Fibroblast of lung (primary cell): ENCODE data around the gene CHSY1. TPM values are rescaled to one million over a fixed set of nuclear protein-coding genes. Genes with fewer than 3 reads are reported as not detected.
A peak's percentile ranks its signal among the peaks of the same experiment; 100 is the strongest.

Experiments
- DNase-seq, 2 donors: peaks; one replicate each; pipeline versions ENCODE4 v3.0.0 to v3.0.0-alpha.2; 2010; ENCODE audit warnings: low read depth in 2 of 2
- H2AFZ ChIP-seq: 2 replicates; pipeline ENCODE4 v1.5.1; 2012; ENCODE audit warnings: low read length, control low read depth, inconsistent platforms
- H3K27ac ChIP-seq: 2 replicates; pipeline ENCODE4 v1.5.1; 2011; ENCODE audit warnings: low read length, control low read depth; ENCODE audit not compliant: insufficient read depth
- H3K27me3 ChIP-seq: 2 replicates; pipeline ENCODE4 v1.5.1; 2011; ENCODE audit warnings: mild to moderate bottlenecking, low read length; ENCODE audit not compliant: control insufficient read depth, insufficient read depth
- H3K36me3 ChIP-seq: 2 replicates; pipeline ENCODE4 v1.5.1; 2011; ENCODE audit warnings: low read length; ENCODE audit not compliant: control insufficient read depth, insufficient read depth
- H3K4me1 ChIP-seq: 2 replicates; pipeline ENCODE4 v1.5.1; 2011; ENCODE audit warnings: low read length; ENCODE audit not compliant: control insufficient read depth, insufficient read depth; ENCODE audit errors: extremely low read depth
- H3K4me2 ChIP-seq: 2 replicates; pipeline ENCODE4 v1.5.1; 2011; ENCODE audit warnings: low read length, control low read depth; ENCODE audit not compliant: insufficient read depth; ENCODE audit errors: extremely low read depth
- H3K4me3 ChIP-seq, 4 experiments: fragments of 200-600 bp in 1 of 4; sonication (generic) in 1 of 4; replicated peaks in 1 of 4; 2 replicates each; pipeline ENCODE4 v1.5.1; 2011 to 2016; ENCODE audit warnings: low read length in 4 of 4, low read depth in 3 of 4, mild to moderate bottlenecking in 3 of 4, control low read depth in 2 of 4, inconsistent platforms in 1 of 4, mixed read lengths in 1 of 4; ENCODE audit not compliant: insufficient read depth in 1 of 4; ENCODE audit errors: control extremely low read depth in 1 of 4
- H3K79me2 ChIP-seq: 2 replicates; pipeline ENCODE4 v1.5.1; 2012; ENCODE audit warnings: mild to moderate bottlenecking, low read length, inconsistent platforms; ENCODE audit not compliant: control insufficient read depth, insufficient read depth
- H3K9ac ChIP-seq: 2 replicates; pipeline ENCODE4 v1.5.1; 2011; ENCODE audit warnings: mild to moderate bottlenecking, low read length, control low read depth; ENCODE audit not compliant: insufficient read depth
- H3K9me3 ChIP-seq: 2 replicates; pipeline ENCODE4 v1.5.1; 2012; ENCODE audit warnings: low read depth, low read length; ENCODE audit not compliant: control insufficient read depth, insufficient read depth
- H4K20me1 ChIP-seq: 2 replicates; pipeline ENCODE4 v1.5.1; 2011; ENCODE audit warnings: low read length; ENCODE audit not compliant: control insufficient read depth, insufficient read depth; ENCODE audit errors: extremely low read depth
- EZH2 ChIP-seq: IDR thresholded peaks from 2 replicates; pipeline ENCODE4 v1.5.1; 2012; ENCODE audit warnings: low read length, control low read depth, mild to moderate bottlenecking; ENCODE audit errors: missing control alignments
- polyA plus RNA-seq, 2 donors: library from polyadenylated mRNA; depleted of rRNA in 1 of 2; stranded (reverse) in 1 of 2; unstranded in 1 of 2; fragments of >200 nt; gene quantifications; 2 replicates each; pipeline ENCODE4 v1.2.1, GENCODE V29; 2011 to 2012; ENCODE audit warnings: missing spikeins in 1 of 2
- total RNA-seq: library from RNA; depleted of rRNA; stranded (reverse); fragments of >200 nt; gene quantifications from 2 replicates; pipeline ENCODE4 v1.2.1, GENCODE V29; 2014
- TF ChIP-seq, protein P1 (sequence below), 2 donors: IDR thresholded peaks in 1 of 2; conservative IDR thresholded peaks in 1 of 2; 1 replicate in 1 of 2; 2 replicates in 1 of 2; pipeline ENCODE4 v1.5.1; 2011 to 2012; ENCODE audit warnings: low read length in 2 of 2, control low read depth in 1 of 2, inconsistent platforms in 1 of 2, low read depth in 1 of 2, mild to moderate bottlenecking in 1 of 2

Gene CHSY1
- total and polyA plus RNA-seq, 2 donors (not counting 1 experiment from before 2014, with no cell fraction given) = 28.6 to 57.0 TPM

DNA sequence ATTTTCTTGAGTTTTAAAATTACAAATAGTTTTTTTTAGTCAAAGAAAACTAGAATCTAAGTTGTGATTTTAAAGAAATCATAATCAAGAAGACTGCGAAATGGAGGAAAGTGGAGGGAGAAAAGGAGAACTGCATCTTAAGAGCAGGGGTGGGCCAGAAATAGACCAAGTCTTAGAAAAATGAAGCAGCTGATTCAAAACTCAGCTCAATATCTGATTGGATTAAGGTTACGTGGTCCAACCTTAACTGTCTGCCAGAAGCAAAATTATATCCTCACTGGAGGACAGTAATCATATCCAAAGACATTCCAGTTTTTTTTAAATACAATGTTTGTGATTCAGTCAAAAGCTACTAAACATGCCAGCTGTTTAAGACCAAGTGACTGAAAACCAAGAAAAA lies 41.4 kb downstream of the CHSY1 start:
- Histone ChIP-seq H3K9me3 (no peaks in the 10 kb centered on the region), H3K27ac (peak overlapping the region; percentile 61), H4K20me1 (no peaks in the 10 kb centered on the region), H3K4me3 (no peak overlapping the region), H3K79me2 (peaks cover 95% of the 10 kb centered on the region), H3K4me2 (no peak overlapping the region), H3K27me3 (no peaks in the 10 kb centered on the region), H3K9ac (no peak overlapping the region), H3K4me1 (peaks cover 19% of the 10 kb centered on the region), H2AFZ (no peak overlapping the region), H3K36me3 (peaks cover 1% of the 10 kb centered on the region)
- TF ChIP-seq, protein P1, sequence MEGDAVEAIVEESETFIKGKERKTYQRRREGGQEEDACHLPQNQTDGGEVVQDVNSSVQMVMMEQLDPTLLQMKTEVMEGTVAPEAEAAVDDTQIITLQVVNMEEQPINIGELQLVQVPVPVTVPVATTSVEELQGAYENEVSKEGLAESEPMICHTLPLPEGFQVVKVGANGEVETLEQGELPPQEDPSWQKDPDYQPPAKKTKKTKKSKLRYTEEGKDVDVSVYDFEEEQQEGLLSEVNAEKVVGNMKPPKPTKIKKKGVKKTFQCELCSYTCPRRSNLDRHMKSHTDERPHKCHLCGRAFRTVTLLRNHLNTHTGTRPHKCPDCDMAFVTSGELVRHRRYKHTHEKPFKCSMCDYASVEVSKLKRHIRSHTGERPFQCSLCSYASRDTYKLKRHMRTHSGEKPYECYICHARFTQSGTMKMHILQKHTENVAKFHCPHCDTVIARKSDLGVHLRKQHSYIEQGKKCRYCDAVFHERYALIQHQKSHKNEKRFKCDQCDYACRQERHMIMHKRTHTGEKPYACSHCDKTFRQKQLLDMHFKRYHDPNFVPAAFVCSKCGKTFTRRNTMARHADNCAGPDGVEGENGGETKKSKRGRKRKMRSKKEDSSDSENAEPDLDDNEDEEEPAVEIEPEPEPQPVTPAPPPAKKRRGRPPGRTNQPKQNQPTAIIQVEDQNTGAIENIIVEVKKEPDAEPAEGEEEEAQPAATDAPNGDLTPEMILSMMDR (conservative IDR thresholded peaks at IDR 0.05 in 1 of 2, IDR thresholded peaks at IDR 0.05 in 1 of 2; ENCODE audit: low read depth in 1 of 2, low read length in 2 of 2) = no peak
- TF ChIP-seq EZH2 = no peak
- no peak for DNase-seq

DNA sequence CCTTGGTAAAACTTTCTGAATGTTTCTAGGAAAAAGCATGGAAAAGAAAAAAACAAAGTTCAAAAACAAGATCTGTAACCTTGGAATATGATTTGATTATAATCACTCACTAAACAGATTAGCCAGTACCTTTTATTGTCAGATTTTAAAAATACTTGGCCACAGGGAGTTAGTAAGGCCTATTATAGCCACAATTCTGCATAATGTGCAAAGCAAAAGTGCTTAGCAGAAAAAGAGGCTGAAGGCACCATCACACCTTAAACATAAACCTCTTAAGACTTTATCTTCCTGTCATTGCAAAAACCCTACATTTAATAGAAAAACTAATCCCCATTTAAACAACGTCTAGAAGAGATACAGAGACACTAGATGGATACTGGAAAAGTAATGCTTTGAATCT lies 41.8 kb downstream of the CHSY1 start:
- Histone ChIP-seq H3K79me2 (peaks cover 95% of the 10 kb centered on the region), H3K9me3 (no peaks in the 10 kb centered on the region), H3K9ac (no peak overlapping the region), H3K4me1 (peaks cover 23% of the 10 kb centered on the region), H2AFZ (no peak overlapping the region), H3K4me2 (no peak overlapping the region), H4K20me1 (no peaks in the 10 kb centered on the region), H3K4me3 (no peak overlapping the region), H3K36me3 (peaks cover 1% of the 10 kb centered on the region), H3K27me3 (no peaks in the 10 kb centered on the region), H3K27ac (peak overlapping the region; percentile 61)
- TF ChIP-seq EZH2 = no peak
- TF ChIP-seq, protein P1 (conservative IDR thresholded peaks at IDR 0.05 in 1 of 2, IDR thresholded peaks at IDR 0.05 in 1 of 2; ENCODE audit: low read depth in 1 of 2, low read length in 2 of 2) = no peak
- DNase-seq = no peak

DNA sequence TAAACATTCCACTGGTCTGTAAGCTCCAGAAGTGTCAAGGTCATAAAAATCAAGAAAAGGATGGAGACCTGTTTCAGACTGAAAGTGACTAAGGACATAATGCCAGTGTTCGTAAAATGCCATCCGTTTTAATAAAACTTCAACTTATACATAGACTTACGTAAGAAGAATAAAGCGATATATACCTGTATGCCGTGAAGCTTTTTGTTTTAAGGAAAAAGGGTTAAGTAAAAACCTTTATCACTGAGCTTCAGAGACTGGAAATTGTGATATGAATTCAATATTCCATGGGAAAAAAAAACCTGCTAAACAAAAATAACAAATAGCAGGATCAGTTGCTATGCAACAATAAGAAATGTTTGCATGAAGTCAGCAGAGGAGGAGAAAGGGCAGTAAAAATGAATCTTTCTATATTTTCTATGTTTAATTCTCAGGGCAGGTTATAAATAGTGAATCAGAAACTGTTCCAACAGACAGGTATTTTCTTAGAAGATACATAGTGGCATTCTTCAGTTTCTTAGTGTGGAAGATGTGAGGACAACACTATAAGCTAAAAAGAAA lies 42.5 kb downstream of the CHSY1 start:
- H3K27ac ChIP-seq = peak overlapping the region; percentile 61
- no peak overlapping the region for H3K4me3 ChIP-seq
- TF ChIP-seq, protein P1 (conservative IDR thresholded peaks at IDR 0.05 in 1 of 2, IDR thresholded peaks at IDR 0.05 in 1 of 2; ENCODE audit: low read depth in 1 of 2, low read length in 2 of 2) = no peak
- no peak for TF ChIP-seq EZH2
- no peak overlapping the region for H3K9ac ChIP-seq
- no peaks in the 10 kb centered on the region for H3K27me3 ChIP-seq
- H3K9me3 ChIP-seq = no peaks in the 10 kb centered on the region
- no peak overlapping the region for H3K4me2 ChIP-seq
- peaks cover under 1% of the 10 kb centered on the region for H3K36me3 ChIP-seq
- peaks cover 26% of the 10 kb centered on the region for H3K4me1 ChIP-seq
- H3K79me2 ChIP-seq = peaks cover 94% of the 10 kb centered on the region
- DNase-seq = no peak
- H4K20me1 ChIP-seq = no peaks in the 10 kb centered on the region
- no peak overlapping the region for H2AFZ ChIP-seq
